ENCODE data around the gene JAKMIP1. TPM values are rescaled to one million over a fixed set of nuclear protein-coding genes. Genes with fewer than 3 reads are reported as not detected.

JAKMIP1 gene
- total RNA-seq, 1 donor from 2014 or later: not detected

GRCh38 chr4:6134612-6135220 is 65.6 kb downstream of the JAKMIP1 start:
- Histone ChIP-seq H3K4me3 (ENCODE audit: low read depth, low read length) (no peak overlapping the region), H3K36me3 (ENCODE audit: control insufficient read depth, insufficient read depth, low read length) (no peaks in the 10 kb centered on the region), H3K27me3 (ENCODE audit: control insufficient read depth, insufficient read depth, low read length) (no peaks in the 10 kb centered on the region)
- TF ChIP-seq CTCF (IDR thresholded peaks at IDR 0.05; ENCODE audit: insufficient read depth, low read length, poor library complexity, severe bottlenecking): no peak
- no peak for DNase-seq (ENCODE audit: low read depth)

GRCh38 chr4:6132716-6133115 is 67.6 kb downstream of the JAKMIP1 start:
- Histone ChIP-seq H3K36me3 (ENCODE audit: control insufficient read depth, insufficient read depth, low read length) (no peaks in the 10 kb centered on the region), H3K27me3 (ENCODE audit: control insufficient read depth, insufficient read depth, low read length) (no peaks in the 10 kb centered on the region), H3K4me3 (ENCODE audit: low read depth, low read length) (no peak overlapping the region)
- TF ChIP-seq CTCF (IDR thresholded peaks at IDR 0.05; ENCODE audit: insufficient read depth, low read length, poor library complexity, severe bottlenecking): no peak
- no peak for DNase-seq (ENCODE audit: low read depth)

- H3K27me3 ChIP-seq (ENCODE audit: control insufficient read depth, insufficient read depth, low read length): no peaks in the 10 kb centered on the region
- DNase-seq (ENCODE audit: low read depth): no peak
- no peak for TF ChIP-seq CTCF (IDR thresholded peaks at IDR 0.05; ENCODE audit: insufficient read depth, low read length, poor library complexity, severe bottlenecking)
- H3K36me3 ChIP-seq (ENCODE audit: control insufficient read depth, insufficient read depth, low read length): no peaks in the 10 kb centered on the region
- H3K4me3 ChIP-seq (ENCODE audit: low read depth, low read length): no peak overlapping the region
These were observed 72.0 kb downstream of the JAKMIP1 start for GRCh38 chr4:6128221-6128850.

GRCh38 chr4:6126971-6127745 is 73.2 kb downstream of the JAKMIP1 start:
- DNase-seq (ENCODE audit: low read depth): no peak
- Histone ChIP-seq H3K27me3 (ENCODE audit: control insufficient read depth, insufficient read depth, low read length) (no peaks in the 10 kb centered on the region), H3K36me3 (ENCODE audit: control insufficient read depth, insufficient read depth, low read length) (no peaks in the 10 kb centered on the region), H3K4me3 (ENCODE audit: low read depth, low read length) (no peak overlapping the region)
- no peak for TF ChIP-seq CTCF (IDR thresholded peaks at IDR 0.05; ENCODE audit: insufficient read depth, low read length, poor library complexity, severe bottlenecking)

- H3K27me3 ChIP-seq (ENCODE audit: control insufficient read depth, insufficient read depth, low read length): no peaks in the 10 kb centered on the region
- H3K36me3 ChIP-seq (ENCODE audit: control insufficient read depth, insufficient read depth, low read length): no peaks in the 10 kb centered on the region
- no peak for DNase-seq (ENCODE audit: low read depth)
- H3K4me3 ChIP-seq (ENCODE audit: low read depth, low read length): no peak overlapping the region
- no peak for TF ChIP-seq CTCF (IDR thresholded peaks at IDR 0.05; ENCODE audit: insufficient read depth, low read length, poor library complexity, severe bottlenecking)
These were observed 75.2 kb downstream of the JAKMIP1 start for GRCh38 chr4:6125103-6125651.

All from kidney epithelial cell (primary cell).